CD4-positive, alpha-beta T cell treated with Interleukin-1 beta for 1 hour (primary cell): ENCODE data around the gene PAM.
"Not testable (repeated sequence)": the region's sequence is repeated elsewhere in the genome, so short reads cannot be mapped to it uniquely, and the experiment has no call there.

Experiments
- DNase-seq, 2 donors: peaks; one replicate each; pipeline ENCODE4 v3.0.0-alpha.2; 2020 to 2022

Gene PAM

GRCh38 chr5:102905056-102905455 lies 150.0 kb downstream of the PAM start:
- no peak for DNase-seq

DNA sequence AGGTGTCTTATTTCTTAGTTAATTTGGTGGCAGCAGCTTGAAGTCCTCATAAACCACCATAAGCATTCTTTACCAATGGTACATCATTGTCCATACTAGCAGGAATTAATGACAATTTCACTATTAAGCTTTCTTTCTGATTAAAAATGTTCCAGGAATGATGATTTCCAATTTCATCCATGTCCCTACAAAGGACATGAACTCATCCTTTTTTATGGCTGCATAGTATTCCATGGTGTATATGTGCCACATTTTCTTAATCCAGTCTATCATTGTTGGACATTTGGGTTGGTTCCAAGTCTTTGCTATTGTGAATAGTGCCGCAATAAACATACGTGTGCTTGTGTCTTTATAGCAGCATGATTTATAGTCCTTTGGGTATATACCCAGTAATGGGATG lies 152.0 kb downstream of the PAM start:
- DNase-seq = not testable (repeated sequence)

DNA sequence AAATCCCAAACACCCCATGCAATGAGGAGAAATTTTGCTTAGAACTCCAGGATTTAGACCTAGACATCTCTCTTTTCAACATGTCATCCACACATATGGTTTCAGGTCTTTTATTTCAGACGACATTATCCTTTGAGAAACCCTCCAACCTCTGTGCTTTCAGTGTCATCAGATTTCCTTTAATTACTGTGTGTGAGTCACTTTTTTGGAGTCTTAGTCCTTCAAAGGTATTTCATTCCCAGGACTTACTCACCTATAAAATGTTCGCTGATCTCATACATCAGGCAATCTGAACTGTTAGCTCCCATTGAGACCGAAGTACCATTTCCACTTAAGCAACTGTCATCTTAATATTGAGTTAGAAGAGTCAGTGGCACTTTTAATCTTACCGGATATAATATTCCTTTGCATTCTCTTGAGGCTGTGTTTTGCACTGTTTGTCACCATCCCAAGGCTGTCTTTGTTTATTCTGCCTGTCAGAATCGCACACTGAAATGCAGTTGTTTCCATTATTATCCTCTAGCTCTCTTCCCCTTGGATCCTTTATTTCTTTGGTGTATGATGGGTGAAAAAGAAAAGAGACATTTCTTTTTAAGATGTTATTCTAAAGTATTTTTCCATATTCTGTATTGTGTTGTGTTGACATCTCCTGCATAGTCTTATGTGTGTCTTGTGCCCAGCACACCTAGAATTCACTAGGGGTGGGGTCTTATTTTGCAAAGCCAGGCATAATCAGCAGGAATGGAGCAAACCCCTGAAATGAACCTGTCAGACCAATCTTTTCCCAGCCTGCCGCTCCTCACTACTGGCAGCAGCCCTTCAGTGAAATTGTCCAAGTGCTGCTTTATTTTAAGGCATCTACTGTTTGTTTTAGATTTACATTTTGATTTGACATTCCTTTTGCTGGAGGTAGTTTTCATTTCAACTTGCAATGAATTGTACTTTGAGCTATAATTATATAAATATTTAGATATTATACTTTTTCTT lies 155.4 kb downstream of the PAM start:
- DNase-seq = no peak

- no peak for DNase-seq
These were observed 156.9 kb downstream of the PAM start for GRCh38 chr5:102911973-102912372.

DNA sequence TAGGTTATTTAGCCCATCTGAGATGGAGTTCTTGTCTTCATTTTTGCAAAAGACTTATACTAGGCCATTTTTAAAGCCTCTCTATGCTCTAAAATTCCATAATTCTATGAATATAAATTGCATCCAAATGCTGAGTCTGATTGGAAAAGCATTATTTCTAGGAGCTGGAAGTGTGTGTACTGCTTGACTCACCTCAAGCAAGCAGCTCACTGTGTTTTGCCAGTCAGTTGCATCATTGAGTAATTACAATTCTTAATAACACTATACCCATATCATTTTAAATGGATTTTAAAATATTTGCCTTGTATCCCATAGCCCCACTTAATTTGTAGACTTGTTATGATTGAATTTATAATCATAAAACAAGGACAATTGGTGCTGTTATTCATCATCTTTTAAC lies 161.0 kb downstream of the PAM start:
- DNase-seq = no peak

GRCh38 chr5:102918986-102919610 lies 164.0 kb downstream of the PAM start:
- no peak for DNase-seq

- no peak for DNase-seq
These were observed 165.7 kb downstream of the PAM start for GRCh38 chr5:102920762-102921161.

DNA sequence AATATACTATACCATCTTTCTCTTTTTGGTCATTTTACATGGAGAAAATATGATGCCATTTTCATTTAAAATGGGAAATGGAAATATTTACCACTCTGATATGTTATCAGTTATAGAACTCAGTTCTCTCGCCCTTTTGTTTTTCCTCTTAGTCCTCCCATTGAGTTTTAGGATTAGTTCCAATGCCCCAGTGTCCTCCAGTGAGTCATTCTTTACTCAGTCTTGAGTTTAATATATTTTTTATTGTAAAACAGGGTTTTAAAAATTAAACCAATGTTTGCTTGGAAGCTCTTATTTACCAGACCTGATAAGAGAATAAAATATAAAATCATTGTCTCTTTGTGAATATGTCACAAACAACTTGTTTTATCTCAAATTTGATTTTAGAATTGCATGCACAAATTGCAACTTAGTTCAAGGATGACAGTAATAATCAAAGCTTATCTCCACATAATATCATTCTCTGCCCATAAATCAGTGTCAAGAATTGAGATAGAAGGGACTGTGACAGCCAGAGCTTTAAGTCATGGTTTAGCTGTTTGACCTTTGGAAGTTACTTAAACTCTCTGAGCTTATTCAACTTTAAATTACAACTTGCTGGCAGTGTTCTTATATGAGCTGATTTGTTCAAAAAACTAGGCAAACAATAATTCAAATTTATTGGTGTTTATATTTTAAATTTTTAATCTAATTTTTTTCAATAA lies 166.4 kb downstream of the PAM start:
- no peak for DNase-seq

DNA sequence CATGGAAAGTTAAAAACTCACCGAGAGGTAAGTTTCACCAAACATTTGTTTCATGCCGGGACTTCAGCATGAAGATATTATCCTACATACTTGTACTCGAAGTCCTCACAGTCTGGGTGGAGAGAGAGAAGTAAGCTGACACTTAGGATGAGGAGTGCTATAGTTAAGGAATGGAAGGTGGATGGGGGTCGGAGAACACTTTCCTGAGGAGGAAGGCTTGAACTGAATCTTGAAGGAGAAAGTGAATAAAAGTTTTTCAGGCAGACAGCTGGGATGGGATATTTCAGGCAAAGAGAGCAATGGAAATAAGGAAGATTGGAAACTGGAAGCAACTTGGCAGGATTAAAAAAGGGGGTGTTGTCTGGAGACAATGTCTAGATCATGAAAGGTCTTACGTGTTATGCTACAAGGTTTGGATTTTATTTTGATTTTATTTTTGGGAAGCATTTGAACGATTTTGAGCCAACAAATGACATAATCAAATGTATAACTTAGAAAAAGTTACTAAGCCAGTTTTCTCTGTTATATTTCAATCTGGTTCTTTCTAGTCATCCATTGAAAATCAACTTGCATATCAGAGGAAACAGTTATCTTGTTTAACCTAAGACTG lies 167.1 kb downstream of the PAM start:
- no peak for DNase-seq

DNA sequence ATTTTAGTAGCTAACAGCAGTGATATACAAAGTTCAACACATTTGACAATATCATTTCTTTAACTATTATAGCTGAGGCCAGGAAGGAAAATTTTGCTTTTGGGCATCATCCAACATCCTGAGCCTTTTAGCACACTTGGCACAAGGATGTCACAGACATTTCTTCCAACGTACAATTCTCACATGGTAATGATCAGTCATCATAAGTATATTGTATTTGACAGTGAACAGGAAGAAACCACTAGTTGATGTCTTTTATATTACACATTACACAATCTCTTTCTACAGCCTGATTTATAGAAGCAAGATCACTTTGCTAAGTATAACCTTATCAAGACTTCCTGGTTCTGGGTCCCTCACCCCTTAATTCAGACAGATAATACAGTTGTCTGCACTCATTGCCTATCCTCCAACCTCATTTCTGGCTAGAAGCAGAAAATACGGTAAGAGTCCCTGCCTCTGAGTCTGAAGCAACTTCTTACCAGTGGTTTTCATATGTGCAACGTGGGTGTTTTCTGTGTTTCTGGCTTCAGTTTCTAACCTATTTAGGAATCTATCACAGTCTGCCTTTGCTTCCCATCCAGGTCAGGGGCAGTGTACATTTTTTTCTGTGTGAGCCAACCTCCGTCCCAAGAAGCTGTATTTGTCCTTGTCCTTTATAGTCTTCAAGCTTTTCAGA lies 167.8 kb downstream of the PAM start:
- no peak for DNase-seq

DNA sequence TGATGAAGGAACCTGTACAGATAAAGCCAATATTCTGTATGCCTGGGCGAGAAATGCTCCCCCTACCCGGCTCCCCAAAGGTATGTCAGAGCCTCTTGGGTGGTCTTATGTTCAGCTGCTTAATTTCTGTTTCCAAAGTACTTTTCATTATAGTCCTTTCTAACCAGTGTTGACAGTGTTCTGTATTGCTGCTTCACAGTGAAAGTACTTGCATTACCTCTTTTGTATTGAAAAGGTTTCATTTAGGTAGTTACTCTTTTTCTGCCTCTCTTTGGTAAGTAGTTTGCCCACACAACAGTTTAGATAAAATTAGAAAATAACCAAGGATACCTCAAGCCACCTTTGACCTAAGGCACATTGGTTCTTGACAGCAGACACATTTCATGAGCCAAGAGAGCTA lies 169.9 kb downstream of the PAM start:
- no peak for DNase-seq

- no peak for DNase-seq
These were observed 171.9 kb downstream of the PAM start for GRCh38 chr5:102927007-102927406.

GRCh38 chr5:102930244-102930643 lies 175.1 kb downstream of the PAM start:
- no peak for DNase-seq

- no peak for DNase-seq
These were observed 176.1 kb downstream of the PAM start for GRCh38 chr5:102931085-102931725.

- DNase-seq = no peak
These were observed 177.7 kb downstream of the PAM start for GRCh38 chr5:102932781-102933180.

DNA sequence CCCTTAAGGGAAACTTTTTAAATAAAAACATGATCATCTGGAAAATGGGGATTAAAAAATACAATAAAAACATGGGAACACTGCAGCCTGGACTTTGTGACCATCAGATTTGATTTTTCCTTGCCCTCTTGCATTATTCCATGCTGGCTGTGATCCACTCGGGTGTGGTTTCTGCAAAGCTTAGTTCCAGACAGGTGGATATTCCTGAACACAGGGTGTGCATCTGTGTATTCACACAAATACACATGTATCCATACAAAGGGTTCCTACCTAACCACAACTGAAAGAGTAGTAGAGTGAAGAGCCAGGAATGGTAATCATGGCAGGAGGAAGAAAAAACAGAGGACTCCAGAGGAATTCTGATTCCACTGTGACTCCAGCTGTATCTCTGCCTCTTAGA lies 178.2 kb downstream of the PAM start:
- no peak for DNase-seq

DNA sequence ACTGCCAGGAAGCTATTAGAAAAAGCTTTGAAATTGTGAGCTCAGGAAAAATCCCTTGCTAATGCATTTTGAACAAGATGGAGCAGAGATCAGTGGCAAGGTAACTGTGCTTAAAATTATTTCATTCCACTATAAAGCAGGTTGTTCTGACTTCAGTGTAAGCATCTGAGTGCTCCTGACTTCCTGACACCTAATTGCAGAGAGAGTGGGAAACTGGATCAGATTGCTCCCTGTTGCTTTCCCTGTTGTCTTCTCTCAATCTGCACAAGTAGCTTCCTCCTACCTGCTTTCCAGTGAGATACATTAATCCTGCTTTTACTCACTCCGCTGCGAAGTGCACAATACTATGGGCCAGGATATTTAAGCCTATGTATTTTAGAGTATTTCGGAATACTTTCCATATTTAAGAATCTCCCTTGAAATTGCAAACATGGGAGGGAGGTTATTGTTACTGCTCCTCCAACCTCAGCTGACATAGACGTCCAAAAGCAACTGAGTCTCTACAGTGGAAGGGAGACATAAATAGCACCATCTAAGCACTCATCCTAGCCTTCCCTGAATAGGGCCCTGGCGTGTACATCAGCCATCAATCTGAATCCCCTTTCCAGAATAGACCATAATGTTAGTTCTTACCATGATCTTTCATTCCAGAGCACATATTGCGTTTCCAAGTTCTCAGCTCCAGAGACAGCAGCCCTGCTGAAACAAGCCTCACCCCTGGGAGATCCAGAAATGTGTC lies 178.8 kb downstream of the PAM start:
- DNase-seq = no peak

DNA sequence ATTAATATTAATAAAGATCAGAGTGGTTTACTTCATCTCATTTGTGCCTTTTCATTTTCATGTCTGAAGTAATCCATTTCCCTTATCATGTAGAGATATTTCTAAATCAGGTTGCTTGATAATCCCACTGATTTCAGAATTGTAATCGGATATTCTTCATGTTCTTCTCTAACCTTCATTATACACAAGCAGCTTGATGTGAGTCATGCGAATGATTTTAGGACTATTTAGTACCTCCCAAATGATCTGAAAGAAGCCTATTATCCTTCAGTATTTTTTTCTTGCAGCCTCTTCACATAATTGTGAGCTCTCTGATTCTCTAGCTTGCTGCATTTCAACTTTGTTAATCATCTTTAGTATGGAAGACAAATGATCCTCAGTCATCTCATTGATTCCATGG lies 182.8 kb downstream of the PAM start:
- DNase-seq = no peak

DNA sequence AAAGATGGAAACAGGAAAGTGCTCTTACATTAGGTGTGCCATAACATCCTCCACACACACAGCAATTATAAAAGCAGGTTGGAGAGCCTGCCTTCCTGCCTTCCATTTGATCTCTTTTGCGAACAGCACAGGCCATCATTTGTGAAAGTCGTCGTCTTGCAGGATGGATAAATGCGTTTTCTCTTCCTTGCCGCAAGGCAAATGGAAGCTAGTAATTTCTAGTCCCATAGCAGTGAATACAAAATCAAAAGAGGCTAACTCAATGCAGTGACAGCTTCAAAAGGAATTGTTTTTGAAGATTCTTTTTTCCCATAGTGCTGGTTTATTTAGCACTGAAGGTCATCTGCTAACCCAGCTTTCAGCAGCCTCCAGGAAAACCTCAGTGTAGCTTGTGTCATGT lies 186.0 kb downstream of the PAM start:
- no peak for DNase-seq

DNA sequence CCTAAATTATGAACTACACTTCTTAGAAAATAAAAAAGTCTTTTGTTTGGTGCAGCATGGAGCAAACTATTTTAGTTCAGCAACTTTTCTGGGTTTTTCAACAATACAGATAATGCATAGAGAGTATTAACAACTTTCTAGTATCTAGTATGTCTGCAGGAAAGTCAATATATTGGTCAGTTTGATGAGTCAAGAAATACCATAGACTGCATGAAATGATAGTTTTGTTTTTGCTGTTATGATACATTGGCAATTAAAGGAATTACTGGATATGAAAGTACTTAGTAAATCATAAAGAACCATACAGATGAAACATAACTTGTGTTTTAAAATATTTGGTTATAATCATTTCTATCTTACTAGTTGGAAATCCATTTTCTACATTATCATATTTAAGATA lies 191.3 kb downstream of the PAM start:
- no peak for DNase-seq

DNA sequence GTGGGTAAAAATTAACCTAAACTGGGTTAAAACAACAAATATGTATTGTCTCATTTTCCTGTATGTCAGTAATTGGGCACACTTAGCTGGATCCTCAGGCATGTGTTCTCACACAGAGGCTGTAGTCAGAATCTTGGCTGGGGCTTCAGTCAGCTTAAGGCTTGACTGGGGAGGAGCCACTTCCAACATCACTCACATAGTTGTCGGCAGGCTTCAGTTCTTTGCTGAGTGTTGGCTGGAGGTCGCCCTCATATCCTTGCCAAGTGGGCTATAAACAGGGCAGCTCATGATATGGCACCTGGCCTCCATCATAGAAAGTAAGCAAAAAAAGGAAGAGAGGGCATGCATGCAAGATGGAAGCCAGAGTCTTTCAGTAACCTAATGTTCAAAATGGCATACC lies 191.9 kb downstream of the PAM start:
- DNase-seq = no peak
